A549 (cell line): Measurements from ENCODE around the gene TOR1B. TPM values are rescaled to one million over a fixed set of nuclear protein-coding genes. Genes with fewer than 3 reads are reported as not detected.

Experiments
- ATAC-seq, 2 experiments: fragments of 200-7000 bp in 1 of 2; fragments of >200 bp in 1 of 2; cut with Nextera tagmentation in 1 of 2; cut with Tn5 transposase in 1 of 2; 3 replicates each; pipeline versions ENCODE4 v1.8.0 to v1.9.1; 2018 to 2020; ENCODE audit warnings: mild to moderate bottlenecking in 1 of 2, moderate library complexity in 1 of 2
- CTCF ChIA-PET: fragments of 300-600 bp; sonication (Branson Sonifier 250); formaldehyde crosslinking; extraction: SDS; loops from one replicate; lab custom pipeline; 2021; ENCODE audit warnings: antibody characterized with exemption, inconsistent platforms; lab: Yijun Ruan, JAX
- POLR2A ChIA-PET: fragments of 350-600 bp; formaldehyde crosslinking; extraction: SDS; loops from one replicate; lab custom pipeline; 2021; ENCODE audit warnings: antibody characterized with exemption, inconsistent platforms; lab: Yijun Ruan, JAX
- DNase-seq, 2 experiments: peaks; one replicate each; pipeline versions ENCODE4 v3.0.0 to v3.0.0-alpha.2; 2011 to 2016; ENCODE audit warnings: low read depth in 1 of 2, low spot score in 1 of 2
- FAIRE-seq: peaks from 2 replicates; lab custom pipeline; 2011; peaks lifted over from hg19 to GRCh38; lab: Jason Lieb, UNC
- H3K27ac ChIP-seq, 2 experiments: fragments of >200 bp; sonication (Bioruptor Twin); formaldehyde crosslinking; 3 replicates each; pipeline ENCODE4 v1.5.1; 2016 to 2017
- H3K4me1 ChIP-seq: fragments of >200 bp; sonication (Bioruptor Twin); formaldehyde crosslinking; 3 replicates; pipeline ENCODE4 v1.6.1; 2016
- H3K4me2 ChIP-seq: fragments of >200 bp; sonication (Bioruptor Twin); formaldehyde crosslinking; 3 replicates; pipeline ENCODE4 v1.6.1; 2016
- H3K4me3 ChIP-seq: fragments of >200 bp; sonication (Bioruptor Twin); formaldehyde crosslinking; 3 replicates; pipeline ENCODE4 v1.5.1; 2016
- H3K9me3 ChIP-seq: fragments of >200 bp; sonication (Bioruptor Twin); formaldehyde crosslinking; 3 replicates; pipeline ENCODE4 v1.6.1; 2016
- ATOH8 ChIP-seq: fragments of 250-450 bp; sonication (Bioruptor Pico); IDR thresholded peaks from 2 replicates; pipeline ENCODE4 v1.5.0; 2020; ENCODE audit warnings: low read depth, mild to moderate bottlenecking, moderate library complexity
- EHMT2 ChIP-seq: fragments of 200-600 bp; sonication (generic); IDR thresholded peaks from 2 replicates; pipeline ENCODE4 v1.6.1; 2016; ENCODE audit warnings: antibody characterized with exemption, low read depth, mild to moderate bottlenecking, moderate library complexity
- EP300 ChIP-seq, 2 experiments: fragments of >200 bp; sonication (Bioruptor Twin); formaldehyde crosslinking; IDR thresholded peaks; 2 replicates in 1 of 2; 3 replicates in 1 of 2; pipeline ENCODE4 v1.6.1; 2016 to 2017
- FOSL2 ChIP-seq, 2 experiments: fragments of 450-650 bp in 1 of 2; fragments of >200 bp in 1 of 2; sonication (Bioruptor Twin) in 1 of 2; formaldehyde crosslinking; IDR thresholded peaks; 2 replicates each; pipeline versions ENCODE4 v1.5.0 to v1.6.1; 2016 to 2020; ENCODE audit warnings: mild to moderate bottlenecking in 1 of 2, moderate library complexity in 1 of 2
- FOXS1 ChIP-seq: fragments of 250-450 bp; sonication (Bioruptor Pico); IDR thresholded peaks from 2 replicates; pipeline ENCODE4 v1.5.0; 2020; ENCODE audit warnings: mild to moderate bottlenecking, moderate library complexity
- KDM5A ChIP-seq: fragments of 200-600 bp; sonication (generic); IDR thresholded peaks from 2 replicates; pipeline ENCODE4 v1.6.1; 2016; ENCODE audit warnings: antibody characterized with exemption, mild to moderate bottlenecking
- MYC ChIP-seq: IDR thresholded peaks from 2 replicates; pipeline ENCODE4 v1.6.1; 2012; ENCODE audit warnings: mild to moderate bottlenecking, inconsistent platforms, low read length, improper control_type of control experiment, borderline replicate concordance
- PBX3 ChIP-seq: IDR thresholded peaks from 2 replicates; pipeline ENCODE4 v1.6.1; 2012
- PHF8 ChIP-seq: fragments of 200-600 bp; sonication (generic); IDR thresholded peaks from 2 replicates; pipeline ENCODE4 v1.6.1; 2016; ENCODE audit warnings: low read depth, mild to moderate bottlenecking, antibody characterized with exemption, moderate library complexity, borderline replicate concordance
- RCOR1 ChIP-seq: fragments of 150-350 bp; IDR thresholded peaks from 2 replicates; pipeline ENCODE4 v1.6.1; 2014; ENCODE audit warnings: antibody characterized with exemption, low read length, low read depth
- REST ChIP-seq: fragments of 200-600 bp; sonication (generic); IDR thresholded peaks from 2 replicates; pipeline ENCODE4 v1.6.1; 2016; ENCODE audit warnings: antibody characterized with exemption, mild to moderate bottlenecking, moderate library complexity
- SMC3 ChIP-seq: fragments of >200 bp; sonication (Bioruptor Twin); formaldehyde crosslinking; IDR thresholded peaks from 3 replicates; pipeline ENCODE4 v1.6.1; 2018; ENCODE audit warnings: inconsistent platforms
- TP53 ChIP-seq: fragments of 250-450 bp; sonication (Bioruptor Pico); IDR thresholded peaks from 2 replicates; pipeline ENCODE4 v1.5.0; 2021; ENCODE audit warnings: mild to moderate bottlenecking, moderate library complexity
- USF2 ChIP-seq: fragments of 450-650 bp; IDR thresholded peaks from 2 replicates; pipeline ENCODE4 v1.6.1; 2014; ENCODE audit warnings: antibody characterized with exemption
- ZFP36 ChIP-seq: fragments of 450-650 bp; IDR thresholded peaks from 2 replicates; pipeline ENCODE4 v1.6.1; 2014; ENCODE audit warnings: borderline replicate concordance; ENCODE audit not compliant: partially characterized antibody
- ZNF302 ChIP-seq: fragments of 250-450 bp; sonication (Bioruptor Pico); IDR thresholded peaks from 2 replicates; pipeline ENCODE4 v1.9.0; 2021; ENCODE audit warnings: inconsistent platforms, mild to moderate bottlenecking, moderate library complexity
- WGBS: methylation state at CpG from one replicate; pipeline ENCODE4 v1.1.6; 2017; ENCODE audit errors: missing lambda C conversion rate; 5-methylcytosine and 5-hydroxymethylcytosine counted together
- polyA plus RNA-seq, 4 experiments: library from polyadenylated mRNA; depleted of rRNA in 3 of 4; stranded (reverse); fragments of >200 nt; fragmentation: RNase III in 1 of 4; extraction: RNeasy Plus Mini Kit Qiagen cat#74134 plus additional on column Dnase treatment in 1 of 4; gene quantifications; 2 replicates in 3 of 4; 3 replicates in 1 of 4; pipeline ENCODE4 v1.2.3, GENCODE V29; 2011 to 2017

The TOR1B gene
- polyA plus RNA-seq, 2 of the 4 experiments (the other 2 are of a cell fraction), result 24.9 to 32.4 TPM

- no peaks in the 10 kb centered on the region for H3K9me3 ChIP-seq
- POLR2A ChIA-PET, result interaction anchor here (1.3 to 3.3 kb wide), 2 partner anchors 9 to 14 kb away, joined by 3 to 27 read pairs; no protein-coding TSS in a partner anchor
- FAIRE-seq (no peak), ATAC-seq (no peak)
- peak overlapping the region; percentile 44; the same call in 2 of the 3 replicates for H3K4me2 ChIP-seq
- 90% methylated on average over 13 of the region's 13 CpGs for WGBS
- no peak overlapping the region for H3K4me3 ChIP-seq
- peaks cover 25% of the 10 kb centered on the region for H3K4me1 ChIP-seq
- CTCF ChIA-PET, result interaction anchor here (1.1 to 10.0 kb wide), 6 partner anchors 10 to 37 kb away, joined by 4 to 76 read pairs (median 14); partner anchors contain the start of gene PTGES
- TF ChIP-seq ZNF302 (0 out of 2 replicates have a peak, but pooled peaks have one; percentile 55), KDM5A (no peak), SMC3 (no peak)
- TF ChIP-seq, all 56 proteins: peak for 1
- peak overlapping the region; percentile 59 to 91 for H3K27ac ChIP-seq
- DNase-seq, result no peak
These were observed 39.7 kb upstream of the TOR1B start for GRCh38 chr9:129762985-129763926.

- peaks cover 25% of the 10 kb centered on the region for H3K4me1 ChIP-seq
- POLR2A ChIA-PET, result interaction anchor here (1.3 kb wide), 1 partner anchor 11 kb away, joined by 4 read pairs; no protein-coding TSS in a partner anchor
- no peaks in the 10 kb centered on the region for H3K9me3 ChIP-seq
- DNase-seq, result no peak
- 91% methylated on average over 4 of the region's 4 CpGs for WGBS
- no peak for TF ChIP-seq USF2
- no peak for TF ChIP-seq FOXS1
- no peak for TF ChIP-seq MYC
- TF ChIP-seq ZFP36, result no peak
- TF ChIP-seq PBX3, result no peak
- TF ChIP-seq TP53 (CRISPR knock-in tag), result no peak
- no peak for TF ChIP-seq EP300 (IDR thresholded peaks at IDR 0.05)
- no peak for TF ChIP-seq FOSL2 (IDR thresholded peaks at IDR 0.05)
- no peak for TF ChIP-seq FOSL2 (CRISPR knock-in tag; IDR thresholded peaks at IDR 0.05)
- no peak for TF ChIP-seq PHF8
- no peak for TF ChIP-seq REST
- TF ChIP-seq EHMT2, result no peak
- no peak for TF ChIP-seq RCOR1
- TF ChIP-seq ZNF302, result no peak
- TF ChIP-seq ATOH8 (CRISPR knock-in tag), result no peak
- TF ChIP-seq, all 56 proteins: peak for 0
- ATAC-seq (no peak), FAIRE-seq (no peak)
- CTCF ChIA-PET, result interaction anchor here (0.9 to 10.0 kb wide), 9 partner anchors 9 to 123 kb away, joined by 3 to 76 read pairs (median 5); partner anchors contain the start of gene ASB6
- Histone ChIP-seq H3K27ac (peak overlapping the region in 1 of 2 experiments; percentile 57; a peak in 2 of 6 replicates), H3K4me3 (no peak overlapping the region), H3K4me2 (no peak overlapping the region)
These were observed 37.1 kb upstream of the TOR1B start for GRCh38 chr9:129765764-129766317.
